HG03066 (cell line): Measurements from ENCODE around the gene IGFL1.
"Not testable (repeated sequence)": the region's sequence is repeated elsewhere in the genome, so short reads cannot be mapped to it uniquely, and the experiment has no call there.

ENCODE experiments used
- ATAC-seq: cut with Tn5 transposase; IDR thresholded peaks from one replicate; pipeline ENCODE4 v1.9.1; 2021; ENCODE audit warnings: low read depth; ENCODE audit not compliant: unreplicated experiment

Gene IGFL1

GRCh38 chr19:46264801-46265200, 35.3 kb downstream of the IGFL1 start:
- ATAC-seq, result not testable (repeated sequence)

GRCh38 chr19:46265217-46265828, 35.8 kb downstream of the IGFL1 start:
- no peak for ATAC-seq

DNA sequence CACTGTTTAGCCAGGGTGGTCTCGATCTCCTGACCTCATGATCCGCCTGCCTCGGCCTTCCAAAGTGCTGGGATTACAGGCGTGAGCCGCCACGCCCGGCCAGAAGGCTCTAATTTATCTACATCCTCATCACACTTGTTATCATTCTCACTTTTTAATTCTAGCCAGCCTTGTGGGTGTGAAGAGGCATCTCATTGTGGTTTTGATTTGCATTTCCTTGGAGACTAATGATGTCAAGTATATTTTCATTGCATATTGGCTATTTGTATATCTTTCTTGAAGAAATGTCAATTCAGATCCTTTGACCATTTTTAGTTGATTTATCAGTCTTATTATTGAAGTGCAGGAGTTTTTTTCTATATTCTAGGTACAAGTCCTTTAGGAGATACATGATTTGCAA, 39.6 kb downstream of the IGFL1 start:
- no peak for ATAC-seq

GRCh38 chr19:46270521-46271256, 41.1 kb downstream of the IGFL1 start:
- ATAC-seq, result no peak

DNA sequence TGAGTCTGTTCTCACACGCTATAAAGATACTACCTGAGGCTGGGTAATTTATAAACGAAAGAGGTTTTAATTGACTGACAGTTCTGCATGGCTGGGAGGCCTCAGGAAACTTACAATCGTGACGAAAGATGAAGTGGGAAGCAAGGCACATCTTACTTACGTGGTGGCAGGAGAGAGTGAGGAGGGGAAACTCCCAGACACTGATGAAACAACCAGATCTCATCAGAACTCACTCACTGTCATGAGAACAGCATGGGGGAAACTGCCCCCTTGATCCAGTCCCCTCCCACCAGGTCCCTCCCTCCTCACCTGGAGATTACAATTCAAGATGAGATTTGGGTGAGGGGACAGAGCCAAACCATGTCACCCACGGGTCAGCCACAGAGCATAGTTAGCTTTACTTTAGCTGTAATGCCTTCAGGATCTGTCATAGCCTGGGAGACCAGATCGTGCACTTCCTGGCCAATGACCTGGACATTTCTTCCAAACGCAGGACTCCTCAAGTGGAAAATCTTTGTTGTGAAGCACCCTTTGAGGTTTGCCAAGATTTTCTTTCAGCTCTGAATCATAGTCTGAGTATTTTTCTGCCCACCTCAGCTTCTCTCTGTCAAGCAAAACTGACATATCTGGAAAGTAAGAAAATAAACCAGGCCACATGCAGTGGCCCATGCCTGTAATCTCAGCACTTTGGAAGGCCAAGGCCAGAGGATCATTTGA, 42.1 kb downstream of the IGFL1 start:
- no peak for ATAC-seq

DNA sequence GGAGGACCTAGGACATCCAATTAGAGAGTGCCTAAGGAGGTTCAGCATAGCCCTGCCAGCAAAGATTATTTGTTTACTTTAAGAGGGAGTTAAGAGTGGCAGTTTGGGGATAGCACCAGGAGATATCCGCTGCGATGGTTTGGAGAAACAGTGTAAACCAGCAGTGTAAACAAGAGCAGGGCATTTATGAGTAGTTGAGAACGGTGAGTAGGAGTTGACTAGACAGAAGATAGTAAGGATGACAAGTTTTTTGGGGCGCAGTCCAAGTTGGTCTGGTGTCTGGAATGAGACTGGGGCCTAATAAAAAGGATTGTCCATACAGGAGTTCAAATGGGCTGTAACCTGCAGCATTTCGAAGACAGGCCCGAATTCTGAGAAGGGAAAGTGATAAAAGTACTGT, 44.4 kb downstream of the IGFL1 start:
- ATAC-seq, result not testable (repeated sequence)

DNA sequence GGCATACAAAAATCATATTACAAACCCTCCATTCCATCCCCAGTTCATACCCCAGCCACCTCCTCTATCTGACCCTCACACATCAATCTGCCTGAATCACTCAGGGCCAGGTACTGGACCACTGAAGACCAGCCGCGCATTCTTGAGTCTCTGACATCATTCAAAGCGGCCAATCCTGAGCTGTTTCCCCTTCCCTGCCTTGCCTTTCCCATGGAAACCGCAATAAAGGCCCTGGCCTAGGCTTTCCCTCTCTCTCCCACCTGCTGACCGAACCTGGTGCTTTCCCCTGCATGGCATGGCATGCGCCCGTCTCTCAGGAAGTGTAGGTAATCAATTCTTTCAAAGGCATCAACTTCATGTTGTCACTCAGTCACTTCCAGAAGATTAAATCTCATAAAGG, 49.6 kb downstream of the IGFL1 start:
- ATAC-seq, result no peak
